ENCODE results near the gene ALDH3B1.

Gene ALDH3B1

GRCh38 chr11:68006606-68007166 is 3.4 kb upstream of the ALDH3B1 start:
- TF ChIP-seq CTCF (IDR thresholded peaks at IDR 0.05; ENCODE audit: control insufficient read depth, extremely low read depth, insufficient read depth), result no peak
- no peak for DNase-seq (ENCODE audit: low read depth)
- H3K4me3 ChIP-seq (ENCODE audit: low read depth, low read length), result no peak overlapping the region

- no peak for TF ChIP-seq CTCF (IDR thresholded peaks at IDR 0.05; ENCODE audit: control insufficient read depth, extremely low read depth, insufficient read depth)
- no peak for DNase-seq (ENCODE audit: low read depth)
- no peak overlapping the region for H3K4me3 ChIP-seq (ENCODE audit: low read depth, low read length)
These were observed 2.4 kb upstream of the ALDH3B1 start for GRCh38 chr11:68007498-68008380.

DNA sequence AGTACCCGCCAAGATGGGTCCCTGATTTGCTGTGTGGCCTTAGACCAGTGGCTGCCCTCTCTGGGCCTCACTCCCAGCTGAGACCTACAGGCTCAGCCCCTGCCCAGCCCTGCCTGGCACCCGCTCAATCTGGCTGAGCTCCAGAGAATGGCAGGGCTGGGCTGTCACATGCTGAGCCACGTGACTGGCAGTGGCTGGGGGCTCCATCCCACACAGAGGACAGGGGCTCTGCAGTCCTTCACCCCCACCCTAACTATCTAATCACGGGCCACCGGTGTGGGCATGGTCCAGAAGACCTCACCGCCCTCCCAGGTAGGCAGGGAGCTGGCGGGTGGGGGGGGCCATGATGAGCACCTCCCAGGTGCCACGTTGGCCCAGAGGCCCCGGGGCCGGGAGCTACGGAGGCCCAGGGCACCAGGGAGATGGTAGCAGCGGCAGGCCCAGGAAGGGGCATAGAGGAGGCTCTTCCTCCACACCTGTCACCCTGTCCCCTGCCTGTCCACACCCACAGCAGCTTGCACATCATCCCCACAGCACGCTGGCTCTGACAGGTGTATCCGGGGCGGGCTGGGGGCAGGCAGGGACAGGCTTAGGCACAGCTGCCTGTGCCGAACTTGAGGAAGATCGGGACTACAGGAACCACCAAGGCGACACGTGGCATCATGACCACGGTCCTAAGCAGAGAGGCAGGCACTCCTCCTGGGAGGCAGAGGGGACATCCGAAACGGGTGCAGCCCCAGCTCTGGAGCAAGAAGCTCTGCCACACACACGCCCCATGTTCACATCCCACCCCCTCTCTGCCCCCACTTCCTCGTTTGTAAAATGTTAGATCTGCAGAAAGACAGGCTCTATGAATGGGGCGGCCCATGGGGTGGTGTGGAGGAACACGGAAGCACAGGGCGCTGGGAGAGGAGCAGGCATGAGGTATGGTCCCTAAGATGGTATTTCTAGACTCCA is 1.5 kb upstream of the ALDH3B1 start:
- no peak overlapping the region for H3K4me3 ChIP-seq (ENCODE audit: low read depth, low read length)
- no peak for TF ChIP-seq CTCF (IDR thresholded peaks at IDR 0.05; ENCODE audit: control insufficient read depth, extremely low read depth, insufficient read depth)
- no peak for DNase-seq (ENCODE audit: low read depth)

- DNase-seq (ENCODE audit: low read depth), result no peak
- no peak overlapping the region for H3K4me3 ChIP-seq (ENCODE audit: low read depth, low read length)
- TF ChIP-seq CTCF (IDR thresholded peaks at IDR 0.05; ENCODE audit: control insufficient read depth, extremely low read depth, insufficient read depth), result peak; percentile 34; the same call in 1 of the 2 replicates
These were observed 587 bp upstream of the ALDH3B1 start for GRCh38 chr11:68009391-68010089.

- DNase-seq (ENCODE audit: low read depth), result no peak
- no peak for TF ChIP-seq CTCF (IDR thresholded peaks at IDR 0.05; ENCODE audit: control insufficient read depth, extremely low read depth, insufficient read depth)
- no peak overlapping the region for H3K4me3 ChIP-seq (ENCODE audit: low read depth, low read length)
These were observed 1.2 kb downstream of the ALDH3B1 start for GRCh38 chr11:68011051-68011943.
